Measurements from ENCODE around the gene MRPL1.
"Not testable (repeated sequence)": the region's sequence is repeated elsewhere in the genome, so short reads cannot be mapped to it uniquely, and the experiment has no call there.

MRPL1 gene

GRCh38 chr4:77952457-77952856 is 89.8 kb downstream of the MRPL1 start:
- no peak for DNase-seq (ENCODE audit: low read depth)
- no peak overlapping the region for H3K4me3 ChIP-seq (ENCODE audit: low read length)
- no peak for TF ChIP-seq CTCF (conservative IDR thresholded peaks at IDR 0.05; ENCODE audit: low read length)

- DNase-seq (ENCODE audit: low read depth): no peak
- TF ChIP-seq CTCF (conservative IDR thresholded peaks at IDR 0.05; ENCODE audit: low read length): no peak
- H3K4me3 ChIP-seq (ENCODE audit: low read length): no peak overlapping the region
Observed at GRCh38 chr4:77954690-77955089, 92.1 kb downstream of the MRPL1 start.

GRCh38 chr4:77956917-77957316 is 94.3 kb downstream of the MRPL1 start:
- no peak overlapping the region for H3K4me3 ChIP-seq (ENCODE audit: low read length)
- TF ChIP-seq CTCF (conservative IDR thresholded peaks at IDR 0.05; ENCODE audit: low read length): no peak
- no peak for DNase-seq (ENCODE audit: low read depth)

GRCh38 chr4:77958897-77959296 is 96.3 kb downstream of the MRPL1 start:
- no peak overlapping the region for H3K4me3 ChIP-seq (ENCODE audit: low read length)
- TF ChIP-seq CTCF (conservative IDR thresholded peaks at IDR 0.05; ENCODE audit: low read length): no peak
- no peak for DNase-seq (ENCODE audit: low read depth)

GRCh38 chr4:77959566-77960338 is 97.1 kb downstream of the MRPL1 start:
- DNase-seq (ENCODE audit: low read depth): peak; percentile 67

GRCh38 chr4:77960367-77960766 is 97.7 kb downstream of the MRPL1 start:
- DNase-seq (ENCODE audit: low read depth): no peak
- no peak overlapping the region for H3K4me3 ChIP-seq (ENCODE audit: low read length)
- no peak for TF ChIP-seq CTCF (conservative IDR thresholded peaks at IDR 0.05; ENCODE audit: low read length)

More at GRCh38 chr4:77959566-77960338, 97.1 kb downstream of the MRPL1 start:
- TF ChIP-seq CTCF (conservative IDR thresholded peaks at IDR 0.05; ENCODE audit: low read length): peak; percentile 71
- H3K4me3 ChIP-seq (ENCODE audit: low read length): no peak overlapping the region

GRCh38 chr4:77963004-77963403 is 100.4 kb downstream of the MRPL1 start:
- no peak overlapping the region for H3K4me3 ChIP-seq (ENCODE audit: low read length)
- no peak for DNase-seq (ENCODE audit: low read depth)
- TF ChIP-seq CTCF (conservative IDR thresholded peaks at IDR 0.05; ENCODE audit: low read length): no peak

GRCh38 chr4:77973657-77974056 is 111.0 kb downstream of the MRPL1 start:
- not testable (repeated sequence) for DNase-seq (ENCODE audit: low read depth); H3K4me3 ChIP-seq (ENCODE audit: low read length)

GRCh38 chr4:77982900-77983540 is 120.4 kb downstream of the MRPL1 start:
- H3K4me3 ChIP-seq (ENCODE audit: low read length); DNase-seq (ENCODE audit: low read depth): not testable (repeated sequence)

GRCh38 chr4:77983612-77984311 is 121.1 kb downstream of the MRPL1 start:
- H3K4me3 ChIP-seq (ENCODE audit: low read length); DNase-seq (ENCODE audit: low read depth): not testable (repeated sequence)
